Ovary (tissue), 10 donors: ENCODE results near the gene POU2F3. TPM values are rescaled to one million over a fixed set of nuclear protein-coding genes. Genes with fewer than 3 reads are reported as not detected.

Source experiments
- DNase-seq, 5 donors: peaks; one replicate each; pipeline ENCODE4 v3.0.0-alpha.2; 2019 to 2020
- H3K27ac ChIP-seq, 2 donors: fragments of 200-600 bp; one replicate each; pipeline versions ENCODE4 v1.5.1 to v1.8.0; 2019 to 2022
- H3K27me3 ChIP-seq: fragments of 200-600 bp; one replicate; pipeline ENCODE4 v1.8.0; 2022
- H3K36me3 ChIP-seq: fragments of 200-600 bp; sonication (generic); one replicate; pipeline ENCODE4 v1.5.1; 2019
- H3K4me1 ChIP-seq: one replicate; pipeline ENCODE4 v1.8.1; 2013; ENCODE audit warnings: mild to moderate bottlenecking, moderate library complexity; ENCODE audit not compliant: insufficient read depth
- H3K4me3 ChIP-seq: fragments of 200-600 bp; sonication (generic); one replicate; pipeline ENCODE4 v1.5.1; 2017
- H3K9me3 ChIP-seq, 2 donors: fragments of 200-600 bp in 1 of 2; sonication (generic) in 1 of 2; one replicate each; pipeline versions ENCODE4 v1.5.1 to v1.8.1; 2013 to 2019; ENCODE audit warnings: mild to moderate bottlenecking in 1 of 2, moderate library complexity in 1 of 2
- EP300 ChIP-seq: sonication (generic); formaldehyde crosslinking; IDR thresholded peaks from one replicate; pipeline ENCODE4 v1.6.1; 2017; ENCODE audit warnings: antibody characterized with exemption
- POLR2A ChIP-seq: fragments of 450-650 bp; IDR thresholded peaks from one replicate; pipeline ENCODE4 v1.6.1; 2017; ENCODE audit warnings: antibody characterized with exemption, mild to moderate bottlenecking, moderate library complexity
- WGBS, 3 donors: extraction: QIAGEN DNeasy Blood & Tissue Kit in 1 of 3; methylation state at CpG; one replicate each; pipeline versions ENCODE4 v1.1.5 to v1.1.7; 2013 to 2017; 5-methylcytosine and 5-hydroxymethylcytosine counted together
- intact Hi-C, 4 donors: fragments of 100-400 bp; cut with DNase I; formaldehyde crosslinking; loops; one replicate each; pipeline versions ENCODE4 v1.11.0 to v1.15.1; 2022 to 2023
- long read RNA-seq, 3 donors: library from polyadenylated mRNA in 2 of 3; unstranded in 2 of 3; transcript quantifications; one replicate each; pipeline ENCODE4 v2.0.0 and lab custom pipeline, GENCODE V29; 2021 to 2026
- polyA plus RNA-seq, 2 donors: library from polyadenylated mRNA; stranded (reverse); fragments of 200-250 nt in 1 of 2; fragments of 350-450 nt in 1 of 2; fragmentation: Illumina TruSeq in 1 of 2; extraction: RNeasy Lipid Tissue Mini Kit (QIAGEN cat#74804) in 1 of 2; gene quantifications; one replicate each; pipeline ENCODE4 v1.2.3, GENCODE V29; 2013 to 2014
- total RNA-seq, 7 donors: library from RNA; depleted of rRNA in 2 of 7; stranded (reverse); fragments of >200 nt in 2 of 7; fragmentation: NEBNext Ultra II Directional in 3 of 7; extraction: Animal tissue kit (Norgen Biotek cat#: 25700) in 3 of 7; gene quantifications; one replicate each; pipeline versions ENCODE4 v1.1.0 to v1.2.4, GENCODE V29; 2016 to 2023
- TF ChIP-seq, protein P1 (sequence below), 3 donors: fragments of 450-650 bp in 2 of 3; fragments of 200-600 bp in 1 of 3; IDR thresholded peaks; one replicate each; pipeline versions ENCODE4 v1.5.1 to v1.8.0; 2016 to 2022; ENCODE audit warnings: antibody characterized with exemption in 3 of 3, mild to moderate bottlenecking in 1 of 3
- donor health status: DM: no; HTN: no; CAD: no; lungs with moderate emphysema.
- donor health status: DM: no; HTN: no; CAD: no.
- donor health status: Bipolar disorder and iron deficiency.
- donor health status: DM: yes; HTN: yes; CAD: no.
- donor health status: DM: no; HTN: no; CAD: no.
- donor health status: DM: yes; HTN: yes; CAD: no.

Gene POU2F3
- 1 to 10 TPM in 1 of 7 donors, under 1 TPM in 4, not detected in 2; 0.20 to 1.0 (median 0.23) TPM for total RNA-seq
- polyA plus RNA-seq, result under 1 TPM; 0.05 to 0.08 TPM
- long read RNA-seq, donor 1, partial matches to known transcripts, result 1 of 1 reads
- long read RNA-seq, donor 1, other reads (novel, unspliced or antisense), result 0 of 1 reads
- long read RNA-seq, donor 2, result 0 reads
- long read RNA-seq, donor 3, partial matches to known transcripts, result 0 of 1 reads
- long read RNA-seq, donor 3, other reads (novel, unspliced or antisense), result 1 of 1 reads

DNA sequence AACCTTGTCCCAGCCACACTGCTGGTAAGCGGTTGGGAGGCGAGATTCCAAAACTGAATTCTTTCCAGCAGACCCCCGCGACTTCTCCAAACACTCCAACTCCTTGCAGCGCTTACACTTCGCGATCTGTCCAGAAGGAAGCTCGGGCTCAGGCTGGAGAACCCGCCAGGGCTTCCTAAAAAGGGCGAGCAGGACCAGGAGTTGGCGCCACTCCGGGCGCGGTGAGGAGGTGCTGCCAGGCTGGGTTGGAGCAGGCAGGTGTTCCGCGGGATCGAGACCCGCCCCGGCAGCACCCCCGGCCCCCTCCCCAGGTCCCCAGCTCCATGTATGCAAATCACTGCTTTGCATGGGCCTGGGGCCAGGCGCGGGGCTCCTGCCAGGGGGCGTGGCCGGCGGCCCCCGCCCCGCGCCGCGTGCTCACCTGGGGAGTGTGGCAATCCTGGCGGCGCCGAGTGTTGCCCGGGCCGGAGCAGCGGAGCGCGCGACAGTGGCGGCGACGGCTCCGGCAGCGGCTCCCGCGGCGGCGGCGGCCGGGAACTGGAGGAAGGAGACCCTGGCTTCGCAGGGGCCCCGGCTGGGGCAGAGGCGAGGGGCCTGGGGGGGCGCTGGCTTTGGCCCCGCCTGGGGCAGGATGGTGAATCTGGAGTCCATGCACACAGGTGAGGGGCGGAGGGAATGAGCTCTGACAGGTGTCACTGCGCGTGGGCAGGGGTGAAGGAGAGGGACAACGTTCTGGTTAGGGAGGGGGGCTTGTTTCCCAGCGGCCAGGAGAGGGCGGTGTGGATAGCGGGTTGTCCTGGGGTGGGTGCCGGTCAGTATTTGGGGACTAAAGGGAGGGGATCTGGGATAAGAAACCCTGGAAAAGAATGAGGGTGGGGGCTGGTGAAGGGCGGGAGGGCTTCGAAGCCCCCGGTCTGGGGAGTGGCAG is at the start of gene POU2F3:
Gene POU2F3, plus strand, starts transcription at position 428 of the 928 bp plus-strand sequence. Its CDS starts 204 bp downstream, at position 632.
- WGBS, 3 donors, result 5 to 17% (median 6%) methylated on average over 23 to 66 of the region's 66 CpGs
- no peak within 1 kb of the TSS for H3K4me3 ChIP-seq
- H3K27me3 ChIP-seq, result no peaks in the 10 kb centered on the region
- H3K36me3 ChIP-seq, result no peaks in the 10 kb centered on the region
- H3K4me1 ChIP-seq, result peaks cover 4% of the 10 kb centered on the region
- no peak for DNase-seq
- no peak for TF ChIP-seq EP300
- no peak for TF ChIP-seq POLR2A
- TF ChIP-seq, protein P1, sequence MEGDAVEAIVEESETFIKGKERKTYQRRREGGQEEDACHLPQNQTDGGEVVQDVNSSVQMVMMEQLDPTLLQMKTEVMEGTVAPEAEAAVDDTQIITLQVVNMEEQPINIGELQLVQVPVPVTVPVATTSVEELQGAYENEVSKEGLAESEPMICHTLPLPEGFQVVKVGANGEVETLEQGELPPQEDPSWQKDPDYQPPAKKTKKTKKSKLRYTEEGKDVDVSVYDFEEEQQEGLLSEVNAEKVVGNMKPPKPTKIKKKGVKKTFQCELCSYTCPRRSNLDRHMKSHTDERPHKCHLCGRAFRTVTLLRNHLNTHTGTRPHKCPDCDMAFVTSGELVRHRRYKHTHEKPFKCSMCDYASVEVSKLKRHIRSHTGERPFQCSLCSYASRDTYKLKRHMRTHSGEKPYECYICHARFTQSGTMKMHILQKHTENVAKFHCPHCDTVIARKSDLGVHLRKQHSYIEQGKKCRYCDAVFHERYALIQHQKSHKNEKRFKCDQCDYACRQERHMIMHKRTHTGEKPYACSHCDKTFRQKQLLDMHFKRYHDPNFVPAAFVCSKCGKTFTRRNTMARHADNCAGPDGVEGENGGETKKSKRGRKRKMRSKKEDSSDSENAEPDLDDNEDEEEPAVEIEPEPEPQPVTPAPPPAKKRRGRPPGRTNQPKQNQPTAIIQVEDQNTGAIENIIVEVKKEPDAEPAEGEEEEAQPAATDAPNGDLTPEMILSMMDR (IDR thresholded peaks at IDR 0.05), result no peak
- H3K9me3 ChIP-seq, result no peaks in the 10 kb centered on the region
- no peak within 1 kb of the TSS for H3K27ac ChIP-seq
- intact Hi-C loops, result loop anchor here in 2 of 4 donors (5.0 to 10.0 kb wide), 2 partner anchors 55 to 57 kb away; no protein-coding TSS in a partner anchor

DNA sequence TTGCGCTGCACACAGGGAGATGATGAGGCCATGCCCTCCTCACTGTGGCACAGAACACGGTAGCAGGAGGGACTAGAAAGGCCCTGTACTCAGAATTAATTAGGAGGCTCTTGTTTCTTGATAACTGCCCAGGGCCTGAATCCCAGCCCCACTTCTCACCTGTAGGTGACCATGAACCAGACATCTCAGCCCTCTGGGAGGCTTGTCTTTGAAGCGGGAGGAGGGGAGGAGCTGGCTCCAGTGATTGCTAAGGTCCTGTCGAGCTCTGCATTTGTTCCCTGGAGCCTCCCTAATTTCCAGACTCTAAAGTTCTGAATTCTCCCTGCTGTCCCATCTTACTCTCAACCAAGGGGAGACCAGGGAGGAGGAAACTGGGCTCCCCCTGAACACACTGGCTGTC is 48.9 kb upstream of the POU2F3 start:
- no peak overlapping the region for H3K27ac ChIP-seq
- WGBS, 3 donors, result 90 to 95% (median 91%) methylated on average over 4 of the region's 4 CpGs
- no peak overlapping the region for H3K4me3 ChIP-seq
- DNase-seq, result peak in 1 of 5 donors; percentile 11
- TF ChIP-seq, protein P1 (IDR thresholded peaks at IDR 0.05), result no peak
- no peak for TF ChIP-seq POLR2A
- no peak for TF ChIP-seq EP300
- H3K27me3 ChIP-seq, result no peaks in the 10 kb centered on the region
- H3K9me3 ChIP-seq, result no peaks in the 10 kb centered on the region
- H3K36me3 ChIP-seq, result no peaks in the 10 kb centered on the region
- intact Hi-C loops, result no loop called here
- peaks cover 32% of the 10 kb centered on the region for H3K4me1 ChIP-seq

DNA sequence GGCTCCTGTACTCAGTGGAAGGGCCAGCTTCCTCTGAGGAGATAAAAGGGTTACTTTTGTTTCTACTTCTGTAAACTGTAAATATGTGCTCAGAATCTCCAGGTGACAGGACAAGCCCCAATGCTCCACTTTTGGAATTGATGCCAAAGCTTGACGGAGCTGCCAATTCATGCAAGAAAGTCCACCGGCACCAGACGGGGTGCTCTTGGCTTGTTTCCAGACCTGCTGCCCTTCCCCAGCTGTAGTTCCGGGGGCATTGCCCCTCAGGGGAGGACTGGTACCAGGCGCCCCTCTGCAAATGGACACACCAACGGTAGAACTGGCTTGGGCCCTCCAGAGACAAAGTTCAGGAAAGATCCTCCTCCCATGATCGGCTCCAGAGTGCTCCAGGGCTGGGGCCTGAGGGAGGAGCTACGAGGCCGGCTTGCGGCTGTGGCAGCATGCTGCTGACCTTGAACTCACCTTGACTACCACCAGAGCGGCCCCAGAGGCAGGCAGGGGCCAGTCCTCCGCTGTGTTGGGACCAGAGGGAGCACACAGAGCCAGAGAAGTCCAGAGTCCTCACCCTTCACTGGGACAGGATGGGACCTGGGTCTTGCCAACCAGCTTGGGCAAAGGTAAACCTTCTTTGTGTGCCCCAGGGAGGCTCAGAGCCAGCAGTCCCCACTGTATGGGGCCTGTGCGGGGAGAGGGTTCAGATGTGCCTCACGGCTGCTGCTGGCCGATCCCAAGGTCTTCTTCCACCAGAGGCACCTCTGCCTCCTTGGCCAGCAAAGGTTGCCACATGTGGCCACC is 46.9 kb upstream of the POU2F3 start:
- TF ChIP-seq EP300 (no peak), POLR2A (no peak)
- TF ChIP-seq, protein P1 (IDR thresholded peaks at IDR 0.05), result no peak
- Histone ChIP-seq H3K27ac (no peak overlapping the region), H3K4me1 (peaks cover 12% of the 10 kb centered on the region), H3K27me3 (no peaks in the 10 kb centered on the region), H3K9me3 (no peaks in the 10 kb centered on the region), H3K4me3 (no peak overlapping the region), H3K36me3 (no peaks in the 10 kb centered on the region)
- WGBS, 3 donors, result 32 to 53% (median 32%) methylated on average over 11 to 15 of the region's 15 CpGs
- intact Hi-C loops, result no loop called here
- DNase-seq, result peak in 3 of 5 donors; percentile 34 to 63 (median 38)

DNA sequence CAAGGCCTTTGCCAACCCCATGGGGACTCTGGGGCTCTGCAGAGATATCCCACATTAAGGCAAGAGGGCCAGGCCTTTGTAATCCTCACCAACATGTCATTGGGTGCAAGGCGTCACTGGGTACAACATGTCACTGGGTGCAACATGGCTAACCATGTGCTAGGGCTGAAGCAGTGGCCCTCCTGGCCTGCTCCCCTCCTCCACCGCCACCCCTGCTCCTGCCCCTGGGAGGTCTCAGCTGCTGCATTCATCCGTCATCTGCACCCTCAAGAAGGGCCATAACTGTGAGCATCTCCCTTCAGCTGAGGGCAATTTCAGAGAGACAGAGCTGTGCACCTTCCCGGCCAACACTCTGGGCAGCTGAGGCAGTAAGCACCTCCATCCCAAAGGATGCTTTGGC is 45.8 kb upstream of the POU2F3 start:
- Histone ChIP-seq H3K27me3 (no peaks in the 10 kb centered on the region), H3K9me3 (no peaks in the 10 kb centered on the region), H3K4me3 (no peak overlapping the region), H3K27ac (no peak overlapping the region), H3K4me1 (peaks cover 6% of the 10 kb centered on the region), H3K36me3 (no peaks in the 10 kb centered on the region)
- 95 to 100% (median 96%) methylated on average over 4 of the region's 4 CpGs for WGBS, 3 donors
- DNase-seq, result peak in 1 of 5 donors; percentile 19
- intact Hi-C loops, result no loop called here
- TF ChIP-seq EP300, result no peak
